NCI-H82 (cell line): ENCODE results near the gene PTPRT.
"Not testable (repeated sequence)": the region's sequence is repeated elsewhere in the genome, so short reads cannot be mapped to it uniquely, and the experiment has no call there.

Source experiments
- DNase-seq: peaks from one replicate; lab custom pipeline; 2025; lab: John Stamatoyannopoulos, UW

Gene PTPRT

DNA sequence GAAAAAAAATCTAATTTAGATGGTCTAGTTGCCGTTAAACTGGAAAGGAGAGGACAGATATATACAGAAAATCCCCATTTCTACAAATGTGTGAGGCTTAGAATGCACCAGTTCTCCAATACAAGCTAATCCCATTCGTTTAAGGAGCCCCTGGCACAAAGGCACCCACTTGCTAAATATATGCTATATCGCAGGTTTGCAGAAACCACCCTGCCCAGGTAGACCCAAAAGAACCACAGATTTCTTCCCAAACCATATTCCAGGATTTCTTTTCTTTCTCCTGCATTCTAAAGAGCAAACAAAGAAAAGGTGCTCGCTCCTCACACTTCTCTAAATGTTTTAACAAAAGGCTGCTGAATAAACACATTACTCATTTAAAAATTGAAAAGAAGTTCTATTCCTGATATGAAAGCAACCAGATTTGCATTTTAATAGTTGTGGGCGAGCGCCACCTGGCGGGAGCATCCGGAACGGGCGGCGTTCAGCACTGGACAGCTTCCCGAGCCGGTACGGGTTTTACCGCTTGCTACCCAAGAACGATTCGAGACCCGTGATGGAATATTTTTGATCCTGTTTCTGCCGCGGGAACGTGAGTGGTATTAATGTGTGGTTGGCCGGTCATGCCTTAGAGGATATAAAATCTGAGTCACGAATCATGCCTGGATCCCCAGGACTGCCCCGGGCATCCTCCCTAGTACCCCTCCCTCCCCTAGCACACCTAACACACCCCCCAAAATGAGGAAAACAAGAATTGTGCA is 2.1 kb downstream of the PTPRT start:
- DNase-seq: peak; percentile 84

DNA sequence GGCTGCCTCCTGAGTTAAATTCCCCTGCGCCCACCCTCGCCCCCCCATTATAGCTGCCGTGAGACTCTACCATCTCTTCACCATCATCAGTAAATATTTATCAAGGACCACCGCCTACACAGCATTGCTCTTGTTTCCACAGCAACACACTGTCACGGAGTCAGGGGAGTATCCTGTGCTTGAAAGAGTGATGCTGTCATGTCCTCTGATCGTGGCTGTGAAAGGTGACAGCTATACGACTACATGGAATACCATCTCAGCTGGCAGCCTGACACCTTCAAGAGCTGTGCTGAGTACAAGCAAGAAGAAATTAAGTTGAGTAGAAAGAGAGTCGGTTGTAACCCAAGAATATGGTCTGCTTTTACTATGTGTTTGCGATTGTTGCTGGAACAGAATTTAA is 3.4 kb downstream of the PTPRT start:
- DNase-seq: no peak

DNA sequence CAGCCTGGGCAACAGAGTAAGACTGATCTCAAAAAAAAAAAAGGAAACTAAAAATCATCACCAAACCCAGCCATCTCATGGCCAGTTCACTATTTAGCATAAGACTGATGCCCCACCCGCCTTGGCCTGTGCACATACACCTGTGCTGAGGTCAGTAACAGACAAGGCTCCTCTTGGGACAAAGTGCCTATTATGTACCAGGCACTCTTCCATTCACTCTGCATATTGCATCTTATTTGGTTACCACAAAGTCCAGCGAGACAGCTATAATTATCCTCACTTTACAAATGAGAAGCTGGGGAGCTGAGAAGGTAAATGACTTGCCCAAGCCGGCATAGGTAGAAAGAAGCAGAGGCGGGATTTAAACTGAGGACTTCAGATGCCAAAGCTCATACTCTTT is 3.8 kb downstream of the PTPRT start:
- no peak for DNase-seq

DNA sequence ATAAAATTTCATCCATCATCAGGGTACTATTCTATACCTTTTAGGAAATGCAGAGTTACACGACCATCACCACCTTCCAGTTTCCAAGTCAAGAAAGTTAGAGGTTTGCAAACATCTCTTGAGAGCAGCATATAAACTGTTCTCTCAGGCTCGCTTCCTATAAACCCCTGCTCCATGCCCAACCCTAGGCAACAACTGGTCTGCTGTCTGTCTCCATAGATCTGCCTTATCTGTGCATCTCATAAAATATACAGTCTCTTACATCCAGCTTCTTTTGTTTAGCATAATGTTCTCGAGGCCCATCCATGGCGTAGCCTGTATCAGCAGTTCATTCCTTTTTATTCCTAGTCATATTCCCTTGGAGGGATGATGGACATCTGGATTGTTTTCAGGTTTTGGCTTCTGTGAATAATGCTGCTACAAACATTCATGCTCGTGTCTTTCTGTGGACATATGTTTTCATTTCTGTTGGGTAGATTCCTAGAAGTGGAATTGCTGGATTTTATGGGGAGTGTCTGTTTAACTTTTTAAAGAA is 6.1 kb downstream of the PTPRT start:
- no peak for DNase-seq

DNA sequence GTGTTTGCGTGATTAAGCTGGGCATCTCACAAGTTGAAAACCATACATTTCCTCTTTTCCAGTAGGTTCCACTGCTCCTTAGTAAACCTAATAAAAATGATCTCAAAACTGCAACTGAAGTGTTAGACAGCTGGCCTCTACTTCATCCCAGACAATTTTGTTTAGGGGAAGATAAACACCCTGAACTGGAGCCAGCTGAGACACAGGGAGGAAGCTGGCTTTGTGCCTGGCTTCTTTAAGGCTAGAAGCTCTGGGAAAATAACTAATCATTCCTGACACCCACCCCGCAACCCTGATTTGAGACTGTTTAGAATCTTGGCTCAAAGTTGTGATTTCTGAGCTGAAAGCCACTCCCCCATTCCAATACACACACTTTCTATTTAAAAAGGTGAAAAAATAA is 11.6 kb downstream of the PTPRT start:
- no peak for DNase-seq

DNA sequence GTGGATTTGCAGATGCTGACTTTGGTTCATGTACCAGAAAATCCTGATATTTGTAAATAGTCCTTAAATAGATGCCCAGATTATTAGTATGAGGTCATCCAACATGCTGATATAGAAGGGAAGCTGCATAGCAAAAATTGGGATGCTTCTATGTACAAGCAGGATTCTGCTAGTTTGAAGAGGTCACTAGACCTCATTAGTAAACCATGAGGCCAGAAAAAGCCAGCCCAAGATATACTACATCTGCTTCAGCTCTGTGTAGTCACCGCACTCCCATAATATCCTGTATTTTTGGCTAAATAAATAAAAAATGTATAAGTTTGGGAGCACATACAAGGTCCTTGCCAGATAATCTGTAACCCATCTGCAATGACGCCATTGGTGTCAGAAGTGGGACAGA is 13.0 kb downstream of the PTPRT start:
- DNase-seq: no peak

DNA sequence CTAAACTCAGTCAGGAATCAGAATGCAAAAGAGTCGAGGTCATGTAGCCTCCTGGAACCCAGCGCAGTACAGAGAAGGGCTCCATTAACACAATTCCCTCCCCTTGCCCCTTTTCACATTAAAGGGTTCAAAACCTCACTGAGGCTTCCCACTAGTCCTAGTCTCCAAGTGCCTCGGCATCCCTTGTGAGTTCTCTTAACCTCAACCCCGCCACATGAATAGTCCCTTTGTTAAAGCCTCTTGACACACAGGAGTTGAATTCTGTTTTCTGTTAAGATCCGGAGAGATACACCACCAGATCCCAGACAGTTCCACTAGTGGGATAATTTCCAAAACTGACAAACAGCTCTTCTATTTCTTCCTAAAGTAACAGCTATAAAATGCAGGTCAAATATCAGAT is 17.8 kb downstream of the PTPRT start:
- no peak for DNase-seq

DNA sequence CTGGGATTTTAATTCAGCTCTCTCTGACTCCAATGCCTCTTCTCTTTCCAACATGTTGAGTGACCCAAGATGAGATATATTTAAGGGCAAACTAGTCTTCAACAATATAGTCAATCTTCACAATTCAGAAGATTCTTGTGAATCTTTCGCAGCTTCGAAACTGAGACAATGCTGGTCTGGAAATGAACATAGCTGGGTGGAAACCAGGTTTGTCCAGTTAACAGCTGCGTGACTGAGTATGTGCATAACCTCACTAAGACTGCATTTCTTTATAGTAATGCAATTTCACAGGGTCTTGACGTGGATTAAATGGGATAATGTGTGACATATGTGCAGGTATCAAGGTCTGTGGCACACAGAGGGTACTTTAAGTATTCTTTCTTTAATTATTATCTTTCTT is 18.9 kb downstream of the PTPRT start:
- peak; percentile 60 for DNase-seq

DNA sequence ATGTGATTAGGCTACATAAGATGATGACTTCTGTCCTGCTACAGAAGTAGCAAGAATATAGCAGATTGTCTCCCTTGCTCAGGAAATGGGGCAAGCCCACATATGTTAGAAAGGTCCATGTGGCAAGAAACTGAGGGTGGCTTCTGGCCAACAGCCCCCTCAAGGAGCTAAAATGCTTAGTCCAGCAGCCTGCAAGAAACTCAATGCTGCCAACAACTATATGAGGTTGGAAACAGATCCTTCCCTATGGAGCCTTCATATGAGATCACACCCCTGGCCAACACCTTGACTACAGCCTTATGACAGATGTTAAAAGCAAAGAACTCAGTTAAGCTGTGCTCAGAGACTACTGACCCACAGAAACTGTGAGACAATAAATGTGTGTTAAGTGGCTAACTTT is 22.1 kb downstream of the PTPRT start:
- DNase-seq: no peak

DNA sequence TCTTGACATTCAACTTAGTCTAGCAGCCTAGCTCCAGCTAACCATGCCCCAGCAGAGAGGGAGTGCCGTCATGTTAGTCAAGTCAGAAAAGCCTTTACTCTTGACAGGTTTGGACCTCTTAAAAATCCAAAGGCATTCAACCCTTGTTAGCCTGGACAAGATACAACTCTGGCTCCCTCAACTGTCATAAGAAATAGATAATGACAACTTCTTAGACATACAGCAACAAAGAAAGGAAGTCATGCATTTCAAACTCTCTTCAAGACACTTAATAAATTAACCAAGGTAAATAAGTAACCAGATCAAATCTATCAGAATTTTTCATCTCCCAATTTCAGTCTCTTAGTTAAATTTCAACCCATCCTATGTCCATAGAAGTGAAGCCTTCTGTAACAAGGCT is 22.7 kb downstream of the PTPRT start:
- no peak for DNase-seq

DNA sequence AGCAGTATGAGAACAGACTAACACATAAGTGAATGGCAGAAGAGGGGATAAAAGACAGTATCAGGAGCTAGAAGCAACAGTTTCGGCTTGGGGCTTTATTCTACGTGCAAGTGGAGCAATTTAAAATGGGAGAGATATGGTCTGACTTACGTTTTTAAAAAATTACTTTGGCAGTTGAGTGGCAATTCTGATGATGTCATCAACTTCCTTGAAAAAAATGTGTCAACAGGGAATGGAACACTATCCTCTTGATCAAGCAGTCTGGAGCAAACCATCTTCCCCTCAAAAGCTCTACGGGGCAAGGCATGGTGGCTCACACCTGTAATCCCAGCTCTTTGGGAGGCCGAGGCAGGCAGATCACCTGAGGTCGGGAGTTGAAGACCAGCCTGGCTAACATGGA is 24.1 kb downstream of the PTPRT start:
- DNase-seq: no peak

DNA sequence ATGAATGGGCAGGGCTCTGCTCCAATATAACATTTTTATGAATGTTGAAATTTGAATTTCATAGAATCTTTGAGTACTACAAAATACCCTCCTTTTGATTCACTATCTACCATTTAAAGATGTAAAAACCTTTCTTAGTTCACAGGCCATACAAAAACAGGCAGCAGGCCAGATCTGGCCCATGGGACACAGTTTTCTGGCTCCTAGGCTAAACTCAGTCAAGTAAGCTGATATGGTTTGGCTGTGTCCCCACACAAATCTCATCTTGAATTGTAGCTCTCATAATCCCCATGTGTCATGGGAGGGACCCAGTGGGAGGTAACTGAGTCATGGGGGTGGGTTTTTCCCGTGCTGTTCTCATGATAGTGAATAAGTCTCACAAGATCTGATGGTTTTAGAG is 25.0 kb downstream of the PTPRT start:
- not testable (repeated sequence) for DNase-seq

DNA sequence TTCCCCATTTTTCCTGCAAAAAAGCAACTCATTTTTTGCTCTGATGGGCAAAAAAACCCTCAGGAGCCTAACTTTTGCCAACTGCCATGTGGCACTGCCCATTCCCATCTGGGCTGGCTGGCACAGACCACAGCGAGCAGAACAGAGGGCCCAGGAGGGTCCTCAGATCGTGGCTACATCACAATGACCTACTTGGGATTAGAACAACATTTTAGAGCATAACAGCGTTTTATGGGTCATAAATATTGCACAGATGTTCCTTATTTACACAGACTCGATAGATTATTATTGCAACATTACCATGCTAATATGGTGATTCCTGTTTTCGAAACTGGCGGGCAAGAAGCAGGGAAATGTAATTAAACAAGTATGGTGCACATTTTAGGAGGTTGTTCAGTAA is 28.0 kb downstream of the PTPRT start:
- no peak for DNase-seq

DNA sequence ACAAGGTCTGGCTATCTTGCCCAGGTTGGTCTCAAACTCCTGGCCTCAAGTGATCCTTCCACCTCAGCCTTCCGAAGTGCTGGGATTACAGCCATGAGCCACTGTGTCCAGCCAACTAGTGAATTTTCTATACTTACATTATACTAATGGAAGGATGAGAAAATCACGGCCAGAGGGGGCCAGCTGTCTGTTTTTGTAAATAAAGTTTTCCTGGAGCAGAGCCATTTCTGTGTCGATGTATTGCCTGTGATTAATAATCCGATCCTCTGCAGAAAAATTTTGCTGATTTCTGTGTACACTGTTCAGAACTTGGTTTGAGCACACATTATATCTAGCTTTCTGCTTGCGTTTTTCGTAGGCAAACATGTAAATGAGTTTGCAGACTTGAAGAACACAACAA is 28.8 kb downstream of the PTPRT start:
- DNase-seq: no peak

DNA sequence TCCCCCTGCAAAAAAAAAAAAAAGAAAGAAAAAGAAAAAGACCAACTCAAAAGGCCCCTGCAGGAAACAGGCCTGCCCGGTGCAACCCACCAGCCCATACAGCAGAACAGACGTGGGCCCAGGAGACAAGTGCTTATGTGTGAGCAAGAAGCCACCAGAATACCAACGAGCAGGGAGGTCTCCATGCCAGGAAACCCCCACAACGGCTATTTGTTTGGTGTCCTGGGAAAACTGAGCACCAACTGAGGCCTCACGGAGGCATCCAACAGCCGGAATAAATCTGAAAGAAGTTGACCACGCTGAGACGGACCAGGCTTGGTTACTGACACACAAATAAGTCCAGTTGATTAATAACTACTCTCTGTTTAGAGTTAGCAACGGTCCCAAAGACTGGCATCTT is 29.7 kb downstream of the PTPRT start:
- no peak for DNase-seq

DNA sequence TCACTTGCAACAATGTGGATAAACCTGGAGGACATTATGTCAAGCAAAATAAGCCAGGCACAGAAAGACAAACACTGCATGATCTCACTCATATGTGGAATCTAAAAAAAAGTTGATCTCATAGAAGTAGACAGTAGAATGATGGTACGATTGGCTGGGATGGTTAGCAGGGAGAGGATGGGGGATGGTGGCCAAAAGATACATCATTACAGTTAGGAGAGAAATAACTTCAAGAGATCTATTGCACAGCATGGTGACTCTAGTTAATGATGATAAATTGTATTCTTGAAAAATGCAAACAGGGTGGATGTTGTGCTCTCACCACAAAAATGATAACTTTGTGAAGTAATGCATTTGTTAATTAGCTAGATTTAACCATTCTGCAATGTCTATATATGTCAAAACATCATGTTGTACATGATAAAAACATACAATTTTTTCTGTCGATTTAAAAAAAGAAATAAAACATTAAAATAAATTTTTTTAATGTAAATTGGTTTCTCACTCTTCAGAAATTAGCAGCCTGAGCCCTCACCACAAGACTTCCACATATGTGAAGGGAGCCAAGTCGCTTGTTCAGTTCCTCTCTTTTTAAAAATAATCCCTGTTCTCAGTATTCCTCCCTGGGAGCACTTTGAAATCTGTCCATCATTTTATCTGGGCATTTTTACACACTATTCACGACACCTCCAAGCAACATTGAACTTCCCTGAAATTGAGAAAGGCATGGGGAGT is 34.2 kb downstream of the PTPRT start:
- DNase-seq: no peak

DNA sequence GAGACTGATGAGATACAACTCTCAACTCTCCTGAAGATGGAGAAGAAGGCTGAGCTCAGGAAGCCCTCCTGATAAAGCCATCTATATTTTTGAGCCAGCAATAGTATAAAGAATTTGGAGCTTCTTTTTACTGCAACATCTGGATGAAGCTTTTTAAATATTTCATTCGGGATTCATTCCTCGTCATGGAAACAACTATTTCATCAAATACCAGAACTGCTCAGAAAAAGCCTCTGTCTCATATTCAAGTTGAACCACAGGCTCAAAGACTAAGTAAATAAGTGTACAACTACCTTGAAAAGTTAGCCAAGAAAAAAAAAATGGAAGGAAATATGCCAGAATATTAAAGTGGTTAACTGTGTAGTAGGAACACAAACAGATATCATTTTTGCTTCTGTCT is 37.8 kb downstream of the PTPRT start:
- no peak for DNase-seq

DNA sequence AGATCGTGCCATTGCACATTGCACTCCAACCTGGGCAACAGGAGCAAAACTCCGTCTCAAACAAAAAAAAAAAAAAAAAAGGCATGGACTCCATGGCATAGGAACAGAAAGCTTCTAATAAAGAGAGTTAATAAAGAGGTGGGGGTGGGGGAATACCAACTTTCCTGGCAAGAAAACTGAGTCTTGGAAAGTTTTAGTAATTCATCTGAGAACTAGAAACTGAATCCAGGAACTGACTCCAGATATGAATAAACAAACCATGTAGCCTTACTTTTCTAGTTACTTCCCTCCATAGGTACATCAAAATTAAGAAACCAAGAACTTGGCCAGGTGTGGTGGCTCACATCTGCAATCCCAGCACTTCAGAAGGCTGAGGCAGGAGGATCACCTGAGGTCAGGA is 38.5 kb downstream of the PTPRT start:
- DNase-seq: no peak

DNA sequence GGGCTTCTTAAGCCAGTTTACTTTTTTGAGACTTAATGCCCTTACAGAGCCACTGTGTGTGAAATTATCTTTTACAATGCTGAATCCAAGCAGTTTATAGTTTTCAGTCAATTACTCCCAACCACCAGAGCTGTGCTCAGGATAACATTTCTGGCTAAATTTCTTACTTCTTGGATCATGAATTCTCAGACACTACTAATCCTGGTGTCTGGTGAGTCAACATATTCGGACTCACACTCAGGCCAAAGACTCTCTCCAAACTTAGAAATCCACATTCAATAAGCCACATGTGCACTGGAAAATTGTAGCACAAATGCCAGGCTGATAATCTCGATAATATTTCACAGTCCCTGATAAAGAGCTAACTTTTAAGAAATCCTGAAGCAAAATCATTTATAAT is 49.0 kb downstream of the PTPRT start:
- no peak for DNase-seq

DNA sequence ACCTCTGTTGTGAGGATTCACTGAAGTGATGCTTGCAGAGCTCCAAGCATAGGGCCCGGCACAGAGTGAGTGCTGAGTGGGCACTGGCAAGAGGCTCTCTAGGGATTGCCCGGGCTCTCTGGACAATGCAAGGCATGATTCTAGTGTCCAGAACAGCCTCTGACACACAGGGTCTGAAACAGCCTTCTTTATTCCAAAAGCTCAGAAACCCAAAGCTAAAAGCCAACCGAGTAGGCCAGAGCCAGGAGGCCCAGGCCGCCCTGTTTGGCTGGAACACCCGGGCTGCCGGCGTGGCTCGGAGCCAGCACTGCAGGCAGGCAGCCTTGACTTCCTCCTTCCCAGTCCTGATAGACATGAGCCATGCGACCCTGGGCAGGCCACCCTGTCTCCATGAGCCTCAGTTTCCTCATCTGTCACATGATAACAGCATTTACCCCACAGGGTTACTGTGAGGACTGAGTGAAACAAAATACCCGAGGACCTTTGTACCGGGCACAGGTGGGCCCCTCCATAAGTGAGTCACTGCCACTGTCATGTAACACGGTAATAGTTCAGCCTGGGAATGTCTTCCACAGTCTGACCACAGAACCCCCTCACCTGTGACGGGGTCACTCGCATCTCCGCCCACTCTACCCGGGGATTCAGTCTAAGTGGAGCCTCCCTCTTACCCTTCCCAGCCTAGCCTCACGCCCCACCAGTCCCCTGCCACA is 51.5 kb downstream of the PTPRT start:
- DNase-seq: no peak

DNA sequence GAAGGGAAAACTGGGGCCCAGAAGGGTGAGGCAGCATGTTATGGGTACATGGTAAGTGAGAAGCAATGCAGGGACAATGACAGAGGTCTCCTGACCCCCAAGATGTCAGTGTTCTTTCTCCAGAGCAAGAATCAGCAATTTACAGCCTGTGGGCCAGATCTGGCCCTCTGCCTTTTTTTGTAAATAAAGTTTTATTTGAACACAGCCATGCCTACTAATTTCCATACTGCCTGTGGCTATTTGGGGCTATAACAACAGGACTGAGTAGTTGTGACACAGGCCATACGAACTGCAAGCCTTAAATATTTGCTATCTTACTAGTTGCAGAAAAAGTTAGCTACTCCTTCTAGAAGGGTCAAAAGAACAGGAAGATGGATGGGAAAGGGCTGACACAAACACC is 52.5 kb downstream of the PTPRT start:
- DNase-seq: no peak

DNA sequence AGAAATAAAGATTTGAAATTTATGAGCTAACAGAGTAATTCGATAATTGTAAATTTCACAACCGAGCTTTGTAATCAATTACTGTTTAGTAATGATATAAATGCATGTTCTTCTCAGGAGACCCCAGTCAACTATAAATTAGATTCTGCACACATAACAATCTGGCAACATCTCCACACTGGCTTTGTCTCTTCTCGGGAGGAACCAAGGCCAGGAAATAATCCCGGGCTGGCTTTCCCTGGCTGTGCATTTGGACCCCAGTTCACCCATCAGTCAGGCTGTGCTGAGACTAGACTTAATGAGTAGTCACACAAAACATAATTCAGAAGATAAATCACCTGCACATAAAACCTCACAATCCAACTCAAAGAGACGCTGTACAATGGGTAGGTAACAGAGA is 65.5 kb downstream of the PTPRT start:
- DNase-seq: no peak

DNA sequence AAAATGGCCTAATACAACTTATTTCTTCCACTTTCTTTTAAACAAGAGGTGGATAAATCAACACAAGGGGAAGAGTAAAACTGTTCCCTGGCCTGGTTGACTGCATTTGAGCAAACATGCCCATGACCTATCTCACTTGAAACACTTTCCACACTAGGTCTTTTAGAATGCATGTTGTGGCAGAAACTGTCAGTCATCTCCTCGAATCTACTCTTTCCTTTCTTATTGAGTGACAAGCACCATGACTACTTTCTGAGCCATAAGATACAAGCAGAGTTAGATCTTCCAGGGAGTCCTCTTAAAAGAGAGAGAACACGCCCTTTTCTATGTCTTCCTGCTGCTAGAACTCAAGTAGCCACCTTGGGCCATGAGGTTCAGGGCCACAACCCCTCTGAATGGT is 66.5 kb downstream of the PTPRT start:
- DNase-seq: no peak
